Measurements from ENCODE around the gene SLC35E2B.

The SLC35E2B gene

GRCh38 chr1:1628754-1629429 lies 63.7 kb downstream of the SLC35E2B start:
- Histone ChIP-seq H3K9ac (ENCODE audit: low read depth in 1 of 2, low read length in 2 of 2) (no peak overlapping the region), H3K4me1 (ENCODE audit: control insufficient read depth in 1 of 2, insufficient read depth in 2 of 2, low read length in 2 of 2) (peaks cover 6 to 12% of the 10 kb centered on the region in 2 donors), H3K4me3 (ENCODE audit: low read depth in 1 of 2, low read length in 2 of 2) (peak overlapping the region in 1 of 2 donors; percentile 45), H3K27me3 (ENCODE audit: control insufficient read depth in 1 of 2, insufficient read depth in 2 of 2, low read length in 2 of 2) (peaks cover 0 to 7% of the 10 kb centered on the region in 2 donors), H3K27ac (ENCODE audit: low read depth, low read length) (no peak overlapping the region), H3K9me3 (ENCODE audit: control insufficient read depth in 1 of 2, low read length in 2 of 2) (no peaks in the 10 kb centered on the region), H3K36me3 (ENCODE audit: control insufficient read depth in 1 of 2, insufficient read depth in 2 of 2, low read length in 2 of 2) (peaks cover 0 to 9% of the 10 kb centered on the region in 2 donors)

GRCh38 chr1:1627829-1628753 lies 64.5 kb downstream of the SLC35E2B start:
- Histone ChIP-seq H3K9ac (ENCODE audit: low read depth in 1 of 2, low read length in 2 of 2) (peak overlapping the region in 1 of 2 donors; percentile 43), H3K4me1 (ENCODE audit: control insufficient read depth in 1 of 2, insufficient read depth in 2 of 2, low read length in 2 of 2) (peaks cover 6 to 12% of the 10 kb centered on the region in 2 donors), H3K4me3 (ENCODE audit: low read depth in 1 of 2, low read length in 2 of 2) (peak overlapping the region in 1 of 2 donors; percentile 21), H3K27me3 (ENCODE audit: control insufficient read depth in 1 of 2, insufficient read depth in 2 of 2, low read length in 2 of 2) (peaks cover 0 to 7% of the 10 kb centered on the region in 2 donors), H3K9me3 (ENCODE audit: control insufficient read depth in 1 of 2, low read length in 2 of 2) (no peaks in the 10 kb centered on the region), H3K27ac (ENCODE audit: low read depth, low read length) (peak overlapping the region; percentile 36), H3K36me3 (ENCODE audit: control insufficient read depth in 1 of 2, insufficient read depth in 2 of 2, low read length in 2 of 2) (peaks cover 0 to 9% of the 10 kb centered on the region in 2 donors)

GRCh38 chr1:1627261-1627828 lies 65.2 kb downstream of the SLC35E2B start:
- peaks cover 6 to 12% of the 10 kb centered on the region in 2 donors for H3K4me1 ChIP-seq (ENCODE audit: control insufficient read depth in 1 of 2, insufficient read depth in 2 of 2, low read length in 2 of 2)
- no peak overlapping the region for H3K4me3 ChIP-seq (ENCODE audit: low read depth in 1 of 2, low read length in 2 of 2)
- peak overlapping the region; percentile 50 for H3K27ac ChIP-seq (ENCODE audit: low read depth, low read length)
- no peaks in the 10 kb centered on the region for H3K9me3 ChIP-seq (ENCODE audit: control insufficient read depth in 1 of 2, low read length in 2 of 2)
- peak overlapping the region; percentile 43 to 51 for H3K9ac ChIP-seq (ENCODE audit: low read depth in 1 of 2, low read length in 2 of 2)
- peaks cover 0 to 9% of the 10 kb centered on the region in 2 donors for H3K36me3 ChIP-seq (ENCODE audit: control insufficient read depth in 1 of 2, insufficient read depth in 2 of 2, low read length in 2 of 2)
- peaks cover 0 to 7% of the 10 kb centered on the region in 2 donors for H3K27me3 ChIP-seq (ENCODE audit: control insufficient read depth in 1 of 2, insufficient read depth in 2 of 2, low read length in 2 of 2)

- peak overlapping the region; percentile 50 for H3K27ac ChIP-seq (ENCODE audit: low read depth, low read length)
- H3K36me3 ChIP-seq (ENCODE audit: control insufficient read depth in 1 of 2, insufficient read depth in 2 of 2, low read length in 2 of 2) = peaks cover 0 to 9% of the 10 kb centered on the region in 2 donors
- H3K4me1 ChIP-seq (ENCODE audit: control insufficient read depth in 1 of 2, insufficient read depth in 2 of 2, low read length in 2 of 2) = peaks cover 6 to 12% of the 10 kb centered on the region in 2 donors
- no peaks in the 10 kb centered on the region for H3K9me3 ChIP-seq (ENCODE audit: control insufficient read depth in 1 of 2, low read length in 2 of 2)
- no peak overlapping the region for H3K4me3 ChIP-seq (ENCODE audit: low read depth in 1 of 2, low read length in 2 of 2)
- H3K27me3 ChIP-seq (ENCODE audit: control insufficient read depth in 1 of 2, insufficient read depth in 2 of 2, low read length in 2 of 2) = peaks cover 0 to 4% of the 10 kb centered on the region in 2 donors
- peak overlapping the region in 1 of 2 donors; percentile 51 for H3K9ac ChIP-seq (ENCODE audit: low read depth in 1 of 2, low read length in 2 of 2)
Observed at GRCh38 chr1:1626207-1627141, 66.1 kb downstream of the SLC35E2B start.

GRCh38 chr1:1625824-1626206 lies 66.8 kb downstream of the SLC35E2B start:
- no peak overlapping the region for H3K27ac ChIP-seq (ENCODE audit: low read depth, low read length)
- H3K36me3 ChIP-seq (ENCODE audit: control insufficient read depth in 1 of 2, insufficient read depth in 2 of 2, low read length in 2 of 2) = peaks cover 0 to 9% of the 10 kb centered on the region in 2 donors
- H3K27me3 ChIP-seq (ENCODE audit: control insufficient read depth in 1 of 2, insufficient read depth in 2 of 2, low read length in 2 of 2) = no peaks in the 10 kb centered on the region
- peaks cover 6 to 12% of the 10 kb centered on the region in 2 donors for H3K4me1 ChIP-seq (ENCODE audit: control insufficient read depth in 1 of 2, insufficient read depth in 2 of 2, low read length in 2 of 2)
- H3K9ac ChIP-seq (ENCODE audit: low read depth in 1 of 2, low read length in 2 of 2) = no peak overlapping the region
- H3K4me3 ChIP-seq (ENCODE audit: low read depth in 1 of 2, low read length in 2 of 2) = no peak overlapping the region
- H3K9me3 ChIP-seq (ENCODE audit: control insufficient read depth in 1 of 2, low read length in 2 of 2) = no peaks in the 10 kb centered on the region

- H3K4me1 ChIP-seq (ENCODE audit: control insufficient read depth in 1 of 2, insufficient read depth in 2 of 2, low read length in 2 of 2) = peaks cover 6 to 12% of the 10 kb centered on the region in 2 donors
- no peak overlapping the region for H3K4me3 ChIP-seq (ENCODE audit: low read depth in 1 of 2, low read length in 2 of 2)
- H3K9ac ChIP-seq (ENCODE audit: low read depth in 1 of 2, low read length in 2 of 2) = no peak overlapping the region
- no peaks in the 10 kb centered on the region for H3K27me3 ChIP-seq (ENCODE audit: control insufficient read depth in 1 of 2, insufficient read depth in 2 of 2, low read length in 2 of 2)
- peaks cover 0 to 9% of the 10 kb centered on the region in 2 donors for H3K36me3 ChIP-seq (ENCODE audit: control insufficient read depth in 1 of 2, insufficient read depth in 2 of 2, low read length in 2 of 2)
- no peaks in the 10 kb centered on the region for H3K9me3 ChIP-seq (ENCODE audit: control insufficient read depth in 1 of 2, low read length in 2 of 2)
- H3K27ac ChIP-seq (ENCODE audit: low read depth, low read length) = no peak overlapping the region
Observed at GRCh38 chr1:1625404-1625775, 67.2 kb downstream of the SLC35E2B start.

GRCh38 chr1:1624443-1625403 lies 67.9 kb downstream of the SLC35E2B start:
- Histone ChIP-seq H3K9me3 (ENCODE audit: control insufficient read depth in 1 of 2, low read length in 2 of 2) (no peaks in the 10 kb centered on the region), H3K36me3 (ENCODE audit: control insufficient read depth in 1 of 2, insufficient read depth in 2 of 2, low read length in 2 of 2) (peaks cover 0 to 9% of the 10 kb centered on the region in 2 donors), H3K9ac (ENCODE audit: low read depth in 1 of 2, low read length in 2 of 2) (no peak overlapping the region), H3K27ac (ENCODE audit: low read depth, low read length) (no peak overlapping the region), H3K4me1 (ENCODE audit: control insufficient read depth in 1 of 2, insufficient read depth in 2 of 2, low read length in 2 of 2) (peaks cover 6 to 12% of the 10 kb centered on the region in 2 donors), H3K4me3 (ENCODE audit: low read depth in 1 of 2, low read length in 2 of 2) (no peak overlapping the region), H3K27me3 (ENCODE audit: control insufficient read depth in 1 of 2, insufficient read depth in 2 of 2, low read length in 2 of 2) (no peaks in the 10 kb centered on the region)

- H3K27me3 ChIP-seq (ENCODE audit: control insufficient read depth in 1 of 2, insufficient read depth in 2 of 2, low read length in 2 of 2) = no peaks in the 10 kb centered on the region
- peaks cover 0 to 9% of the 10 kb centered on the region in 2 donors for H3K36me3 ChIP-seq (ENCODE audit: control insufficient read depth in 1 of 2, insufficient read depth in 2 of 2, low read length in 2 of 2)
- H3K27ac ChIP-seq (ENCODE audit: low read depth, low read length) = no peak overlapping the region
- H3K4me1 ChIP-seq (ENCODE audit: control insufficient read depth in 1 of 2, insufficient read depth in 2 of 2, low read length in 2 of 2) = peaks cover 6 to 12% of the 10 kb centered on the region in 2 donors
- H3K9me3 ChIP-seq (ENCODE audit: control insufficient read depth in 1 of 2, low read length in 2 of 2) = no peaks in the 10 kb centered on the region
- no peak overlapping the region for H3K9ac ChIP-seq (ENCODE audit: low read depth in 1 of 2, low read length in 2 of 2)
- no peak overlapping the region for H3K4me3 ChIP-seq (ENCODE audit: low read depth in 1 of 2, low read length in 2 of 2)
Observed at GRCh38 chr1:1623631-1624442, 68.8 kb downstream of the SLC35E2B start.
